OCI-LY7 (cell line): Measurements from ENCODE around the gene CEBPZOS.

Experiments used
- EZH2phosphoT487 ChIP-seq: fragments of 200-600 bp; sonication (generic); IDR thresholded peaks from 2 replicates; pipeline ENCODE4 v1.6.1; 2018; ENCODE audit warnings: low read depth, borderline replicate concordance, mild to moderate bottlenecking, mixed run types, antibody characterized with exemption, low read length, moderate library complexity, mixed read lengths
- TF ChIP-seq, protein P1 (sequence below): fragments of 200-600 bp; sonication (generic); conservative IDR thresholded peaks from 2 replicates; pipeline ENCODE4 v1.5.1; 2014; ENCODE audit warnings: mild to moderate bottlenecking, antibody characterized with exemption, low read length, moderate library complexity, mixed read lengths

DNA sequence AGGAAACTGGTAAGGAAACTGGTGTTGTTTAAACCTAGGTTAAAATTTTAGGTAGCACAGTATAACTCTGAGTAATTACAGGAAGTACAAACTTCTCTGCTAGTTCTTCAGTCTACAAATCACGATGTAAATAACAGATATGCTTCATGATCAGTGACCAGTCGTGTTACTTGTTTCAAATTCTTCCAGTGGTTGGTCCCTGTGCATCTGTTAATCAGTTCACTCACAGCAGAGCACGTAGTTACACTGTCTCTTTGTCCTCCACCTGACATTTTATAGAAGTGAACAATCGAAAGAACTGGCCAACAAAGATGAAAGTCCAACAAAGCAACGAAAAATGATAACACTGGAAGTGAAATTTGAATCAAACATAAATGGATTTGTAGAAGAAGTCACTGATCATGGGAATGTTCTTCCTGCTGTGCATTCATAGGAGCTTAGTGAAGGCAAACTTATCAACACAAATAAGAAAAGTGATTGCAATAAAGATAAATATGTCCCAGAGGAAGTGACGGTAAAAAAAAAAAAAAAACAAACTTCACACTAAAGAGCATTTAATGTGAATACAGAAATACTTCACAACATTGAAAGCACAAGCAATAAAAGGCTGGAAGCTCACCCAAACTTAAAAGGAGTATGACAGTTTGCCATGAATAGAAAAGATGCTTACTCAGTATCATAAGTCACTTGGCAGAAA, 46.5 kb upstream of the CEBPZOS start:
- TF ChIP-seq, protein P1, sequence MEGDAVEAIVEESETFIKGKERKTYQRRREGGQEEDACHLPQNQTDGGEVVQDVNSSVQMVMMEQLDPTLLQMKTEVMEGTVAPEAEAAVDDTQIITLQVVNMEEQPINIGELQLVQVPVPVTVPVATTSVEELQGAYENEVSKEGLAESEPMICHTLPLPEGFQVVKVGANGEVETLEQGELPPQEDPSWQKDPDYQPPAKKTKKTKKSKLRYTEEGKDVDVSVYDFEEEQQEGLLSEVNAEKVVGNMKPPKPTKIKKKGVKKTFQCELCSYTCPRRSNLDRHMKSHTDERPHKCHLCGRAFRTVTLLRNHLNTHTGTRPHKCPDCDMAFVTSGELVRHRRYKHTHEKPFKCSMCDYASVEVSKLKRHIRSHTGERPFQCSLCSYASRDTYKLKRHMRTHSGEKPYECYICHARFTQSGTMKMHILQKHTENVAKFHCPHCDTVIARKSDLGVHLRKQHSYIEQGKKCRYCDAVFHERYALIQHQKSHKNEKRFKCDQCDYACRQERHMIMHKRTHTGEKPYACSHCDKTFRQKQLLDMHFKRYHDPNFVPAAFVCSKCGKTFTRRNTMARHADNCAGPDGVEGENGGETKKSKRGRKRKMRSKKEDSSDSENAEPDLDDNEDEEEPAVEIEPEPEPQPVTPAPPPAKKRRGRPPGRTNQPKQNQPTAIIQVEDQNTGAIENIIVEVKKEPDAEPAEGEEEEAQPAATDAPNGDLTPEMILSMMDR = no peak
- no peak for TF ChIP-seq EZH2phosphoT487
